ENCODE data around the gene TNFRSF6B. TPM values are rescaled to one million over a fixed set of nuclear protein-coding genes. Genes with fewer than 3 reads are reported as not detected.

Gene TNFRSF6B
- total and polyA plus RNA-seq, 5 donors from 2014 or later, result not detected

- DNase-seq (no peak), ATAC-seq (ENCODE audit: low read depth in 2 of 2) (no peak)
- no peak overlapping the region for H3K4me3 Mint-ChIP-seq
- H3K9me3 Mint-ChIP-seq, result peaks cover 0 to 1% (median 0%) of the 10 kb centered on the region in 7 donors
- Histone ChIP-seq H3K27me3 (ENCODE audit: control insufficient read depth, insufficient read depth, low read length) (no peaks in the 10 kb centered on the region), H3K27ac (ENCODE audit: insufficient read depth, low read length, poor library complexity, severe bottlenecking) (no peak overlapping the region), H3K4me1 (ENCODE audit: control insufficient read depth, insufficient read depth, low read length, poor library complexity, severe bottlenecking) (no peaks in the 10 kb centered on the region), H3K36me3 (ENCODE audit: control insufficient read depth, insufficient read depth, low read length) (peaks cover 11% of the 10 kb centered on the region), H3K9me3 (ENCODE audit: control insufficient read depth in 2 of 2, low read length in 2 of 2) (no peaks in the 10 kb centered on the region), H3K4me3 (ENCODE audit: low read depth, low read length) (no peak overlapping the region)
- no peaks in the 10 kb centered on the region for H3K4me1 Mint-ChIP-seq
- H3K27ac Mint-ChIP-seq, result no peak overlapping the region
- peaks cover 23% of the 10 kb centered on the region for H3K36me3 Mint-ChIP-seq
- no peaks in the 10 kb centered on the region for H3K27me3 Mint-ChIP-seq
These were observed 23.8 kb upstream of the TNFRSF6B start for GRCh38 chr20:63672666-63673065.

- no peak overlapping the region for H3K4me3 ChIP-seq (ENCODE audit: low read depth, low read length)
- H3K4me1 ChIP-seq (ENCODE audit: control insufficient read depth, insufficient read depth, low read length, poor library complexity, severe bottlenecking), result no peaks in the 10 kb centered on the region
- Mint-ChIP-seq H3K27me3 (no peaks in the 10 kb centered on the region), H3K9me3 (peaks cover 0 to 1% (median 0%) of the 10 kb centered on the region in 7 donors), H3K36me3 (peaks cover 15% of the 10 kb centered on the region), H3K4me1 (no peaks in the 10 kb centered on the region), H3K27ac (no peak overlapping the region), H3K4me3 (no peak overlapping the region)
- H3K27me3 ChIP-seq (ENCODE audit: control insufficient read depth, insufficient read depth, low read length), result no peaks in the 10 kb centered on the region
- peaks cover 3% of the 10 kb centered on the region for H3K36me3 ChIP-seq (ENCODE audit: control insufficient read depth, insufficient read depth, low read length)
- ATAC-seq (ENCODE audit: low read depth in 2 of 2) (no peak), DNase-seq (no peak)
- no peak overlapping the region for H3K27ac ChIP-seq (ENCODE audit: insufficient read depth, low read length, poor library complexity, severe bottlenecking)
- no peaks in the 10 kb centered on the region for H3K9me3 ChIP-seq (ENCODE audit: control insufficient read depth in 2 of 2, low read length in 2 of 2)
These were observed 22.5 kb upstream of the TNFRSF6B start for GRCh38 chr20:63673951-63674350.

DNA sequence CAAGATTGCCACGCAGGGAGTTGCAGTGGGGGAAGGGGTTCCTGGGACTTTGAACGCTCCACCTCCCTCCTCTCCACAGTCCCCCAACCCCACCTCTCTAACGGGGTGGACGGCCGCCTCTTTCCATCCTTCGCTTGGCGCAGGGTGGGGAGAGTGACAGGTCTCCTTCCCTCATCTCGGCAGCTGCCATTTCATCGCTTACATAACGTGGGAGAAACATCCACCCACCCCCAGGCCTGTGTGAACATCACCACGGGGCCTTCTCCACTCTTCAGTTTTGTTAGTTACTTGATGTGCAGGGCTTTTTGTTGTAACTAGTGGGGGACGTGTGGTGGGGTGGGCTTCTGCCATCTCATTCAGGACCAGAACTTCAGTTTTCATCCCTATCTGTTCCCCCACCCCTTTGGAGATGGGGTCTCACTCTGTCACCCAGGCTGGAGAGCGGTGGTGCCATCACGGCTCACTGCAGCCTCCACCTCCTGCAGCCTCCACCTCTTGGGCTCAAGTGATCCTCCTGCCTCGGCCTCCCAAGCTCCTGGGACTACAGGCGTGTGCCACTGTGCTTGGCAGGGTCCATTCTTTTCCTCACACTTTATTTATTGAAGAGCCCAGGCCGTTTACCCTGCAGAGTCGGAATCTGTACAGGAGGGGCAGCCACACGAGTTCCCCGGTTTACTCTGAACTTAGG lies 20.6 kb upstream of the TNFRSF6B start:
- Mint-ChIP-seq H3K9me3 (peaks cover 0 to 1% (median 0%) of the 10 kb centered on the region in 7 donors), H3K27ac (no peak overlapping the region), H3K36me3 (peaks cover 11% of the 10 kb centered on the region), H3K27me3 (no peaks in the 10 kb centered on the region), H3K4me1 (no peaks in the 10 kb centered on the region), H3K4me3 (no peak overlapping the region)
- DNase-seq (no peak), ATAC-seq (ENCODE audit: low read depth in 2 of 2) (no peak)
- Histone ChIP-seq H3K9me3 (ENCODE audit: control insufficient read depth in 2 of 2, low read length in 2 of 2) (no peaks in the 10 kb centered on the region), H3K36me3 (ENCODE audit: control insufficient read depth, insufficient read depth, low read length) (peaks cover 3% of the 10 kb centered on the region), H3K4me1 (ENCODE audit: control insufficient read depth, insufficient read depth, low read length, poor library complexity, severe bottlenecking) (no peaks in the 10 kb centered on the region), H3K4me3 (ENCODE audit: low read depth, low read length) (no peak overlapping the region), H3K27ac (ENCODE audit: insufficient read depth, low read length, poor library complexity, severe bottlenecking) (no peak overlapping the region), H3K27me3 (ENCODE audit: control insufficient read depth, insufficient read depth, low read length) (no peaks in the 10 kb centered on the region)

GRCh38 chr20:63678071-63678470 lies 18.4 kb upstream of the TNFRSF6B start:
- Mint-ChIP-seq H3K27me3 (no peaks in the 10 kb centered on the region), H3K27ac (no peak overlapping the region), H3K4me1 (no peaks in the 10 kb centered on the region), H3K9me3 (no peaks in the 10 kb centered on the region), H3K4me3 (no peak overlapping the region), H3K36me3 (peaks cover 8% of the 10 kb centered on the region)
- Histone ChIP-seq H3K27me3 (ENCODE audit: control insufficient read depth, insufficient read depth, low read length) (no peaks in the 10 kb centered on the region), H3K4me1 (ENCODE audit: control insufficient read depth, insufficient read depth, low read length, poor library complexity, severe bottlenecking) (no peaks in the 10 kb centered on the region), H3K9me3 (ENCODE audit: control insufficient read depth in 2 of 2, low read length in 2 of 2) (no peaks in the 10 kb centered on the region), H3K27ac (ENCODE audit: insufficient read depth, low read length, poor library complexity, severe bottlenecking) (no peak overlapping the region), H3K36me3 (ENCODE audit: control insufficient read depth, insufficient read depth, low read length) (peaks cover 3% of the 10 kb centered on the region), H3K4me3 (ENCODE audit: low read depth, low read length) (no peak overlapping the region)
- ATAC-seq (ENCODE audit: low read depth in 2 of 2) (no peak), DNase-seq (no peak)

GRCh38 chr20:63678667-63679465 lies 17.6 kb upstream of the TNFRSF6B start:
- DNase-seq (no peak), ATAC-seq (ENCODE audit: low read depth in 2 of 2) (no peak)
- Mint-ChIP-seq H3K9me3 (no peaks in the 10 kb centered on the region), H3K27me3 (no peaks in the 10 kb centered on the region), H3K4me3 (no peak overlapping the region), H3K36me3 (peaks cover 8% of the 10 kb centered on the region), H3K27ac (no peak overlapping the region), H3K4me1 (no peaks in the 10 kb centered on the region)
- Histone ChIP-seq H3K4me3 (ENCODE audit: low read depth, low read length) (no peak overlapping the region), H3K36me3 (ENCODE audit: control insufficient read depth, insufficient read depth, low read length) (peaks cover 3% of the 10 kb centered on the region), H3K27me3 (ENCODE audit: control insufficient read depth, insufficient read depth, low read length) (no peaks in the 10 kb centered on the region), H3K27ac (ENCODE audit: insufficient read depth, low read length, poor library complexity, severe bottlenecking) (no peak overlapping the region), H3K4me1 (ENCODE audit: control insufficient read depth, insufficient read depth, low read length, poor library complexity, severe bottlenecking) (no peaks in the 10 kb centered on the region), H3K9me3 (ENCODE audit: control insufficient read depth in 2 of 2, low read length in 2 of 2) (no peaks in the 10 kb centered on the region)

- no peaks in the 10 kb centered on the region for H3K4me1 ChIP-seq (ENCODE audit: control insufficient read depth, insufficient read depth, low read length, poor library complexity, severe bottlenecking)
- H3K27me3 Mint-ChIP-seq, result no peaks in the 10 kb centered on the region
- no peaks in the 10 kb centered on the region for H3K4me1 Mint-ChIP-seq
- ATAC-seq (ENCODE audit: low read depth in 2 of 2), result no peak
- H3K27ac ChIP-seq (ENCODE audit: insufficient read depth, low read length, poor library complexity, severe bottlenecking), result no peak overlapping the region
- H3K27me3 ChIP-seq (ENCODE audit: control insufficient read depth, insufficient read depth, low read length), result no peaks in the 10 kb centered on the region
- peaks cover 8% of the 10 kb centered on the region for H3K36me3 Mint-ChIP-seq
- H3K9me3 Mint-ChIP-seq, result no peaks in the 10 kb centered on the region
- no peak overlapping the region for H3K4me3 Mint-ChIP-seq
- no peaks in the 10 kb centered on the region for H3K9me3 ChIP-seq (ENCODE audit: control insufficient read depth in 2 of 2, low read length in 2 of 2)
- peaks cover 3% of the 10 kb centered on the region for H3K36me3 ChIP-seq (ENCODE audit: control insufficient read depth, insufficient read depth, low read length)
- H3K27ac Mint-ChIP-seq, result no peak overlapping the region
- DNase-seq, result no peak
- H3K4me3 ChIP-seq (ENCODE audit: low read depth, low read length), result no peak overlapping the region
These were observed 16.6 kb upstream of the TNFRSF6B start for GRCh38 chr20:63679799-63680305.

GRCh38 chr20:63680427-63680826 lies 16.0 kb upstream of the TNFRSF6B start:
- no peaks in the 10 kb centered on the region for H3K9me3 ChIP-seq (ENCODE audit: control insufficient read depth in 2 of 2, low read length in 2 of 2)
- Mint-ChIP-seq H3K4me1 (no peaks in the 10 kb centered on the region), H3K36me3 (peaks cover 8% of the 10 kb centered on the region), H3K27ac (no peak overlapping the region), H3K9me3 (no peaks in the 10 kb centered on the region), H3K4me3 (no peak overlapping the region), H3K27me3 (no peaks in the 10 kb centered on the region)
- H3K36me3 ChIP-seq (ENCODE audit: control insufficient read depth, insufficient read depth, low read length), result peaks cover 3% of the 10 kb centered on the region
- DNase-seq (no peak), ATAC-seq (ENCODE audit: low read depth in 2 of 2) (no peak)
- no peak overlapping the region for H3K4me3 ChIP-seq (ENCODE audit: low read depth, low read length)
- H3K27me3 ChIP-seq (ENCODE audit: control insufficient read depth, insufficient read depth, low read length), result no peaks in the 10 kb centered on the region
- no peak overlapping the region for H3K27ac ChIP-seq (ENCODE audit: insufficient read depth, low read length, poor library complexity, severe bottlenecking)
- no peaks in the 10 kb centered on the region for H3K4me1 ChIP-seq (ENCODE audit: control insufficient read depth, insufficient read depth, low read length, poor library complexity, severe bottlenecking)
